Measurements from ENCODE around the gene SLAIN2.
"Not testable (repeated sequence)": the region's sequence is repeated elsewhere in the genome, so short reads cannot be mapped to it uniquely, and the experiment has no call there.

SLAIN2 gene

DNA sequence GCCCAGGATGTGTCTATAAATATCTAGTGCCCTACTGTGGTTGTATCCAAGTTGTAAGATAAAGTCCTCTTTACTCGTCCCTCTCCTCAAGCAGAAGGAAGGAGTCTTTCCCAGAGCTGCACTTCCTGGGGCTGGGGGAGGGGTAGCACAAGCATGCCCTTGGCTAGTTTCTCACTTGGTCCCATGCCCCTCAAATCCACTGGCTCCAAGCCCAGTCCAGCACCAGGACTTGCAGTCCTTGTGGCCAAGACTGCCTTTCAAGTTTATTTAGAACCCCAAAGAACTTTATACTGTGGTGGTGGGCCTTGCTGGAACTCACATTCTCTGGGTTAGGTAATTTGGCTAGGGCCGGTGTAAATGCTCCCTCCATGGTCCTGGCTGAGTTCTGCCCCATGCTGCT is 98.7 kb downstream of the SLAIN2 start:
- DNase-seq (ENCODE audit: low read depth in 2 of 2), result no peak

DNA sequence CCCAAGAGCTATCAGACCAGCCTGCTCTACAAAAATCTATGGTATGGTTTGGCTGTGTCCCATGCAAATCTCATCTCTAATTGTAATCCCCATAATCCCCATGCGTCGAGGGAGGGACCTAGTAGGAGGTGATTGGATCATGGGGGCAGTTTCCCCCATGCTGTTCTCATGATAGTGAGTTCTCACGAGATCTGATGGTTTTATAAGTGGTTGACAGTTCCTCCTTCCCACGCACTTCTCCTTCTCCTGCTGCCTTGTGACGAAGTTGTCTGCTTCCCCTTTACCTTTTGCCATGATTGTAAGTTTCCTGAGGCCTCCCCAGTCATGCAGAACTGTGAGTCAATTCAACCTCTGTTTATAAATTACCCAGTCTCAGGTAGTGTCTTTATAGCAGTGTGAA is 99.6 kb downstream of the SLAIN2 start:
- not testable (repeated sequence) for DNase-seq (ENCODE audit: low read depth in 2 of 2)

DNA sequence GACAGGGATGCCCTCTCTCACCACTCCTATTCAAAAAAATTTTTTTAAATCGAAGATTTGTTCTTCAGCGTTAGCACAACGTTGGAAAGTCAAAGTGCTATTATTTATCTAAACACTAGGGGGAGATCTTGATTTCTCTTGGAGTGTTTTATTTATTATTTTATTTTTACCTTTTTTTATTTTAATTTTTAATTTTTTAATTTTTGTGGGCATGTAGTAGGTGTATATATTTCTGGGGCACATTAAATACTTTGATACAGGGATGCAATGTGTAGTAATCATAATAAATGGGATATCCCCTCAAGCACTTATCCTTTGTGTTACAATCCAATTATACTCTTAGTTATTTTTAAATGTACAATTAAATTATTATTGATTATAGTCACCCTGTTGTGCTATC is 104.4 kb downstream of the SLAIN2 start:
- no peak for DNase-seq (ENCODE audit: low read depth in 2 of 2)

DNA sequence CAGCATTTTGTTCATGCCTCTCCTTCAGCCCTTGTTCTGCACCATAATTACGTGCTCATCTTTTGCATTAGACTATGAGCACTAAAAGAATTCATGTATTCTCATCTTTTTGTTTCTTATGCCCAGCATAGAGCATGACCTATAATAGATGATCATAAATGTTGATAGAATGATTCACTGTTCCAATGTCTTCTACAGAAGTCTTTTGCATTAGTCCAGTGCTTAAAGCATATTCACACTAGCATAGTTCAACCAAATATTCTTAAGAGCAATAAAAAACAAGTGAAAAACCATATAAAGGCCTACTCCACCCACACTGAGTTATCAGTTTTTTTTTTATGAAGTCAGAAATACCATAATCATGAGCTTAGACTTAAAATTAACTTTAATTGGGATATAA is 105.3 kb downstream of the SLAIN2 start:
- DNase-seq (ENCODE audit: low read depth in 2 of 2), result no peak

DNA sequence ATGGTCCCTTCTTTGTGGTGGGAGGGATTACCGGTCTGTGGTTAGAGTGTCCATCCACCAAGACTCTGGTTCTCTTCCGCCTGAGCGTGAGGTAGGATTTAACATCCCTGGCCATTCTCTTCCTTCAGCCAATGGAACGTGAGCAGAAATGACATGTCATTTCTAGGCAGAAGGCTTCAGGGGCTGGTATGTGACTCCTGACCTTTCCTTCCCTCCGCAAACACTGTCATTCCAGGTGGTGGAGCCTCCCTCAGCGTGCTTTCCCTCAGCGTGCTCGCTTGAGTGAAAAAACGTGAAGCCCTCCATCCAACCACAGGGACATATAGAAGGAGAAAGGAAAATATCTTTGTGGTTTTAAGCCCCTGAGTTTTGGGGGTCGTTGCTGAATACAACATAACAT is 107.8 kb downstream of the SLAIN2 start:
- no peak for DNase-seq (ENCODE audit: low read depth in 2 of 2)

DNA sequence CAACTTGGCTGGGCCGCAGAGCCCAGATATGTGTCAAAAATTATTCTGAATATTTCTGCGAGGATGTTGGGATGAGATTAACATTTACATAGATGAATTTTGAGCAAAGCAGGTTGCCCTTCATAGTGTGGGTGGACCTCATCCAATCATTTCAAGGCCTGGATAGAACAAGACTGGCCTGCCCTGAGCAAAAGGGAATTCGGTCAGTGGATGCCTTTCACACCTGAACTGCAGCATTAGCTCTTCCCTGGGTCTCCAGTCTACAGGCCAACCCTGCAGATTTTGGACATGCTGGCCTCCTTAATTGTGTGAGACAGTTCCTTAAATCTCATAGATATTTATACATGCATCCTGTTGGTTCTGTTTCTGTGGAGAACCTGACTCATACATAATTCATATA is 109.4 kb downstream of the SLAIN2 start:
- DNase-seq (ENCODE audit: low read depth in 2 of 2), result no peak

DNA sequence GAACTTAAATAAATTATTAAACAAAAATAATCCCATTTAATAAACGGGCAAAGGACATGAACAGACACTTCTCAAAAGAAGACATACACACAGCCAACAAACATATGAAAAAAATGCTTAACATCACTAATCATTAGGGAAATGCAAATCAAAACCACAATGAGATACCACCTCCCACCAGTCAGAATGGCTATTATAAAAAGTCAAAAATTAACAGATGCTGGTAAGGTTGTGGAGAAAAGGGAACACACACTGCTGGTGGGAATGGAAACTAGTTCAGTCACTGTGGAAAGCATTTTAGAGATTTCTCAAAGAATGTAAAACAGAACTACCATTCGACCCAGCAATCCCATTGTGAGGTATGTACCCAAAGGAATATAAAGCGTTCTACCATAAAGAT is 110.3 kb downstream of the SLAIN2 start:
- not testable (repeated sequence) for DNase-seq (ENCODE audit: low read depth in 2 of 2)

DNA sequence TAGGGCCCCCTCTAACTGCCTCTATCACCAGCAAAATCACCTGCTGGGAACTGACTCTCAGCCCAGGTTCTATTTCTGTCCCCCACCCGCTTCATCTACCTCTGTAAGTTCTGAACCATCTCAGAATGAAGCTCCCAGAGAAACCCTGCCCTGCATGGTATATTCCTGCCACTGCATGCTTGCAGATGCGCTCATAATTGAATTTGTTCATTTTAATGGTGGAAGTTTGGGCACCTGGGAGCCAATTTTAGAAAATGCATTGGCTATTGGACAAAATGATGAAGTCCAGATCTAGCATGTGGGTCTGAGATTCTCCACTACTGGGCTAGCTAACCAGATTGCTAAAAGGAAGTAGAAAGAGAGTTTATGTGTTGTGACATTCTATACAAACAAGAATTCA is 113.3 kb downstream of the SLAIN2 start:
- DNase-seq (ENCODE audit: low read depth in 2 of 2), result no peak

DNA sequence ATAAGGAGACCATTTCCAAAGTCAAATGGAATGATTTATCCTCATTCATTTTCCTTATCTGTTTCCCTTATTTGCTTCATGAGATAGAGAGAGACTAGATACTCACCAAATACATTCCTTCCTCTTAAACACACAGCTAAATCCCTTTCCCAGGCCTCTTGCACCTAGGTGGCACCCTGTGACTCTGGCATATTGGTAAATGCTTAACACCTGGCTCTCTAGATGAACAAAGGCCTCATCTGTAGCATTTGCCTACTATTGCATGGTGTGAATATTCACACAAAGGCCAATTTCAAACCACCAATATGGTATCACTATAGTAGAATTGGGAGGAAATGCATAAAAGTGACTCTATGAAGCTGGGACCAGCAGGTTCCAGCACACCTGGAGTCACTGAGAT is 119.7 kb downstream of the SLAIN2 start:
- no peak for DNase-seq (ENCODE audit: low read depth in 2 of 2)

DNA sequence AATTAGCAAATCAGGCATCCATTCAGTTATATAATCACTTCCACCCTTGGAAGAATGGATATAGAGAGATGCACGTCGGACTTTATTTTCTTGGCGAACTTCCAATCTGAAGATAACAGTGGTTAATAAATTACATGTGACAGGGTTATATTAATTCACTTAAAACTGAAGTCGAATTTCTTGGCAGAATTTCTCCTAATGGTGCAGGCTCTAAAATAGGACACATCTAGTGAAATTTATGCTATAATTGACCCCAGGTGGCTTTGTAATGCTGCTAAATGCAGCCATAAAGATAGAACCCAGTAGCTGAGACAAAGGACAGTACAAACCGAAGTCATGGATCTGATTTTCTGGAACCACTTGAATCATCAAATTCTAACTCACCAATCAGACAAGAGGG is 121.0 kb downstream of the SLAIN2 start:
- DNase-seq (ENCODE audit: low read depth in 2 of 2), result no peak

DNA sequence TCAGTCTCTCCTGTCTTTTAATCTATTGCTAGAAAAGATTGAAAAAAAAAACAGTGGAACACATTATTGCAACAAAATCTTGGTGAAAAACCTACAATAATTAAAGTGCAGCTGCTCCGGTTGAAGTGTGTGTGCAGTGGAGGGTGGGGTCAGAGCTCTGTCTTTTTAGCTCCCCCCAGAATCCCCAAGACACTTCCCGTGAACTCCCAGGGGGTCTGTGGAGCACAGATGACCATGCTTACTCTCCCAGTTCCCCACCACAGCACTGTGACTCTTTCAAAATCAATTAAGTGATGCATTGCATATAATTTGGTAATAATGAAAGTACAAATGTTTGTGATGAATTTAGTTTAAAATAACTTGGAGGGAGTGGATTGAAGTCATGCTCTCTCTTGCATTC is 126.1 kb downstream of the SLAIN2 start:
- DNase-seq (ENCODE audit: low read depth in 2 of 2), result no peak

DNA sequence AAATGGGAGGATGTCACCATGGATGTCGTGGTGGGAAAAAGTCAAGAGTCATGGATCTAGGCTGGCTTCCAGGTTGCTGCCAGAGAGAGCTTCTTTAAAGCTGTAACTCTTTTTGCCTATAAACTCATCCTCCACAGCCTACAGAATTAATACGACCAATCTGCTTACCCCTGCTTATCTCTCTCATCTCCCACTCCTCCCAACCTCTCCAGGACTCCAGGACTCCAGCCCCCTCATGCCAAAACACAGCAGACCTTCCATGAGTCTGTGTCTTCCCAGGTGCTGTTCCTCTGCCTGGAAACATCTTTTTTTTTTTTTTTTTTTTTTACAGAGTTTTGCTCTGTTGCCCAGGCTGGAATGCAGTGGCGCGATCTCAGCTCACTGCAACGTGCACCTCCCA is 126.6 kb downstream of the SLAIN2 start:
- no peak for DNase-seq (ENCODE audit: low read depth in 2 of 2)

DNA sequence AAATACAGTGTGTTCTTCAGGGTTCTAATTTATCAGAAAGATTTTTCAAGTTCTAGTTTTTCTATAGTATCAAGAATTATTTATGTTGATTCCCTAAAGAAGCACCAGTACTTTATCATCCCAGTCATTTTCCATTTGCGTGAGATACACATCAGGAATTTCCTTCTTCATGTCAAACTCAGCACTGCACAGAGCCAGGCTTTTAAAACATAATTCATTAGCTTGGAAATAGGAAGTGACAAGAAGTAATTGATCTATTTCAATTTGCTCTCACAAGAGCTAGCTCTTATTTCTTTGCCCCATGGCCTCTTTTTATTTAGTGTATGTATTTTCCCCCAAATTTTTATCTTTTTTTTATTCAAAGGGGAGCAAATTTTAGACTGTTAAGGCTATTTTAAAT is 128.8 kb downstream of the SLAIN2 start:
- no peak for DNase-seq (ENCODE audit: low read depth in 2 of 2)

DNA sequence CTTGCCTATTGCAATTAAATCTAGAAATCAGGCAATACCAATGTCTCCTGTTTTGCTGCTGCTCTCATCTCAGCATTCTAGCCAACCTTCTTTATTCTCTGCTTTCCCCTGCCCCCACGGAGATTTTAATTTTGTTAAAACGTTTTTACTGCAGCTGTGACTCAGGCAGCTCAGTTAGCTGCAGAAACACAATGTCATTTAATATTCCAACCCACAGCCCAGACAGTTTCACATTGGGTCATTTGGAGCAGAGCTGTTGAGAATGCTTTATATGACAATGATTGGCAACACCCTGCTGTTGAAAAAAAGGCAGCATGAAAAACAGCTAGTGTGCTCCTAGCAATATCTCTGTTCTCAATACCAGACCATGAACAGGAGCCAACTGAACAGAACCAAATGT is 129.2 kb downstream of the SLAIN2 start:
- no peak for DNase-seq (ENCODE audit: low read depth in 2 of 2)

DNA sequence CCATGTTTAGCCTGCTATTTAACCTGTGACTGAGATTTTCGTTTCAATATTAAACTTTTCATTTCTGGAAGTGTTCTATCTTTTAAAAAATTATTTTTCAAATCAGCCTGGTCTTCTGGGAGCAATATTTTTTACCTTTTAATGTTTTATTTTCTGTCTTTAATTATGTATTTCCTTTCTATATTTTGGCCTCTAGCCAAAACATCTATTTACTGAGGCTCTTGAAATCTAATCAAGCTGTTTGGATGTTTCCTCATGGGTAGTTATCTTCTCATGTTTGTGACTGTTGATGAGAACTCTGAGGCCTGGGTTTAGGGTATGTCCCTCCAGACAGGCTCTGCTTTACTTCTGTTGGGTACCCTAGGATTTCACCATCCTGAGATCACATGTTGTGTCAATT is 131.5 kb downstream of the SLAIN2 start:
- DNase-seq (ENCODE audit: low read depth in 2 of 2), result no peak

DNA sequence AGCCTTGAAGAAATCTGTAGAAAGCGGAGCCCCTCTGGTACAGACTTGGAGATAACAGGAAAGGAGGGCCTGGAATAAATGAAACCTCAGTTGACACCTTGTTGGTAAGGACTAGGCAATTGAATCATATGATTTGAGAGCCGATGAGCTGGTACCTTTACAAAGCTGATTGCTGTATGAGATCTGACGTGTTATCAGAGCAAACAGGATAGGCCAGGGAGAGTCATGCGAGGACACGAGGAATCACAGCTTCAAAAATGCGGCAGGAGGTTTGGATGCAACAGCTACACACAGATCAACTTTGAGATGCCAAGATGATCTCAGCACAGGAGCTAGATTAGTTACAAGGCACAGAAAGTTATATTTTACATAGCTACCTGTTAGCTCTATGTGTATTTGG is 134.4 kb downstream of the SLAIN2 start:
- no peak for DNase-seq (ENCODE audit: low read depth in 2 of 2)

Data from stimulated activated CD4-positive, alpha-beta T cell treated with anti-CD3 and anti-CD28 coated beads, Interleukin-1b, Interleukin-23, amount 100 ng/mL, for 4 hours (primary cell).